ENCODE data around the gene TXNDC5. TPM values are rescaled to one million over a fixed set of nuclear protein-coding genes. Genes with fewer than 3 reads are reported as not detected.

TXNDC5 gene
- polyA plus RNA-seq, 2 of the 4 experiments (the other 2 are of a cell fraction) = 115 to 134 TPM

DNA sequence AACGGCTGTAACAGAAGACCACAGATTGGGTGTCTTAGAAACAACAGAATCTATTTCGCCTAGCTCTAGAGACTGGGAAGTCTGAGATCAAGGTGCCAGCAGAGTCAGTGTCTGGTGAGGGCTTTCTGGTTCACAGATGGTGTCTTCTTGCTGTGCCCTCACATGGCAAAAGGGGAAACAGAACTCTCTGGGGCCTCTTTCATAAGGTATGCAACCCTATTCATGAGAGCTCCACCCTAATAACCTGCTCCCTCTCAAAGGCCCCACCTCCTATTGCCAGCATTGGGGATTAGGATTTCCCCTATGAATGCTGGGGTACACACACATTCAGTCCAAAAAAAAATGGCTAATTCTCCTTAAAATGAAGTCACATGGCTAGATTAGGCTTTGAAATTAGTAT is 10.0 kb downstream of the TXNDC5 start:
- H3K27ac ChIP-seq = no peak overlapping the region
- ChIA-PET POLR2A (no interaction called here), CTCF (interaction anchor here (1.3 to 1.5 kb wide), 2 partner anchors 8 to 158 kb away, joined by 3 to 5 read pairs; no protein-coding TSS in a partner anchor)
- no peaks in the 10 kb centered on the region for H3K9me3 ChIP-seq
- TF ChIP-seq NFE2L2 (conservative IDR thresholded peaks at IDR 0.05; ENCODE audit: low read length) (no peak), MAX (IDR thresholded peaks at IDR 0.05) (no peak), ELK1 (IDR thresholded peaks at IDR 0.05; ENCODE audit: low read depth, low read length) (no peak), MAZ (IDR thresholded peaks at IDR 0.05; ENCODE audit: borderline replicate concordance, low read depth, low read length) (no peak), POLR2A (IDR thresholded peaks at IDR 0.05; ENCODE audit: low read length) (no peak), GATA3 (IDR thresholded peaks at IDR 0.05; ENCODE audit: borderline replicate concordance) (no peak), EP300 (IDR thresholded peaks at IDR 0.05) (no peak), REST (IDR thresholded peaks at IDR 0.05) (no peak), MYC (IDR thresholded peaks at IDR 0.05; ENCODE audit: borderline replicate concordance, low read length) (no peak)
- TF ChIP-seq, protein P1, sequence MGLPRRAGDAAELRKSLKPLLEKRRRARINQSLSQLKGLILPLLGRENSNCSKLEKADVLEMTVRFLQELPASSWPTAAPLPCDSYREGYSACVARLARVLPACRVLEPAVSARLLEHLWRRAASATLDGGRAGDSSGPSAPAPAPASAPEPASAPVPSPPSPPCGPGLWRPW (IDR thresholded peaks at IDR 0.05) = no peak
- H3K4me3 ChIP-seq = no peak overlapping the region
- ATAC-seq (no peak; a peak in 1 of 6 replicates), DNase-seq (ENCODE audit: low read depth in 1 of 2, low spot score in 1 of 2) (no peak), FAIRE-seq (no peak)
- 81% methylated on average over 2 of the region's 2 CpGs for WGBS (ENCODE audit: missing lambda C conversion rate)
- H3K4me1 ChIP-seq = peaks cover 10% of the 10 kb centered on the region; the same call in 2 of the 3 replicates
- H3K4me2 ChIP-seq = no peak overlapping the region

DNA sequence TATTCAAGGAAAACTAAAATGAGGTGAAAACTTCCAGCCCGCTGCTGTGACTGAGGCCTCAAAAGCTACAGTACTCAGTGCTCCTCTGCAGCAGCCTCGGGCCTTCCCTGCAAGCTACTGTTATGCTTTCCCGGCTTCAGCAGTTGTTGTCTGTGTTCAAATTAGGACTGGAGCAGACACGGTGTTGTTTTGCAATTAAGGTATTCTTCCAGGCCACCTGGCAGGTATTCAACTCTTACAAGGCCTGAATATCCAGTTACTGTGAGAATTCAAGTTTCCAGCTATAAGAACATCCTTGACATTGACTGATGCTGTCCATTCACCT is 10.7 kb downstream of the TXNDC5 start:
- H3K4me2 ChIP-seq = 0 out of 3 replicates have a peak overlapping the region, but pooled peaks have one; percentile 8
- no peak for TF ChIP-seq KDM5A (IDR thresholded peaks at IDR 0.05)
- TF ChIP-seq CHD2 (IDR thresholded peaks at IDR 0.05; ENCODE audit: low read length, partially characterized antibody) = no peak
- TF ChIP-seq TFCP2L1 (CRISPR knock-in tag; IDR thresholded peaks at IDR 0.05) = no peak
- TF ChIP-seq ELK1 (IDR thresholded peaks at IDR 0.05; ENCODE audit: low read depth, low read length) = no peak
- no peak for TF ChIP-seq NFE2L2 (conservative IDR thresholded peaks at IDR 0.05; ENCODE audit: low read length)
- no peak for TF ChIP-seq USF2 (IDR thresholded peaks at IDR 0.05)
- TF ChIP-seq HDAC2 (IDR thresholded peaks at IDR 0.05) = no peak
- TF ChIP-seq EHMT2 (IDR thresholded peaks at IDR 0.05; ENCODE audit: low read depth) = no peak
- no peak for TF ChIP-seq ESRRA (IDR thresholded peaks at IDR 0.05; ENCODE audit: borderline replicate concordance, low read length)
- TF ChIP-seq SMC3 (IDR thresholded peaks at IDR 0.05) = no peak

More for the DNA sequence above, 10.7 kb downstream of the TXNDC5 start:
- no peak overlapping the region for H3K4me3 ChIP-seq
- H3K4me1 ChIP-seq = peaks cover 10% of the 10 kb centered on the region; the same call in 2 of the 3 replicates
- ATAC-seq = no peak
- no peaks in the 10 kb centered on the region for H3K9me3 ChIP-seq
- no peak overlapping the region for H3K27ac ChIP-seq
- 82% methylated on average over 4 of the region's 4 CpGs for WGBS (ENCODE audit: missing lambda C conversion rate)
- ChIA-PET CTCF (interaction anchor here (0.8 to 1.5 kb wide), 6 partner anchors 9 to 177 kb away, joined by 3 to 6 read pairs (median 4); no protein-coding TSS in a partner anchor), POLR2A (no interaction called here)
- no peak for FAIRE-seq
- no peak for DNase-seq (ENCODE audit: low read depth in 1 of 2, low spot score in 1 of 2)

Data from A549 (cell line).